ENCODE data around the gene PON2.

The PON2 gene

GRCh38 chr7:95441042-95441823 is 6.4 kb upstream of the PON2 start:
- no peak for DNase-seq

- DNase-seq: no peak
These were observed 5.7 kb upstream of the PON2 start for GRCh38 chr7:95440394-95441038.

GRCh38 chr7:95436407-95436806 is 1.6 kb upstream of the PON2 start:
- no peak for DNase-seq

GRCh38 chr7:95435422-95435780 is 573 bp upstream of the PON2 start:
- DNase-seq: no peak

DNA sequence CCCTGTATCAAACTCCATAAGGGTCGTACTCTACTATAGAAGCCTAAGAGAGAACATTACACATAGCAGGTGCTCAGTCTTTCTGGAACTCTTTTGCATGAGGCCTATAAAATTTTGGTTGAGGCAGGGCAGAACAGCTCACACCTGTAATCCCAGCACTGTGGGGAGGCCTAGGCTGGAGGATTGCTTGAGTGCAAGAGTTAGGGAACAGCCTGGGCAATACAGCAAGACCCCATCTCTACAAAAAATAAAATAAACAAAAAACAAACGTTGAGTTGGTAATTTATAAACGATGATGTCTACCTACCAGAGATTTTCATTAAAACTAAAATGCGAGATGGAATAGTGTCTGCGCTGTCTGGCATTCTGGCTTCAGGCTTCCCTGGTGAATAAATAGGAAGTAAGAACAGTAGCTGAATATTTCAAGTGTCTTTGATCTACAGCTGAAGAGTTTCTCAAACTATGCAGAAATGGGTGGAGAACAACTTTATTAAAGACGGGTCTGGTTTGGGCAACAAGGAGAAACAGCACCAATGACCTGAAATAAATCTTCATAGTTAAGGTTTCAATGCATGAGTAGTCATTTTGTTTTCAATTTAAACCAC is 774 bp downstream of the PON2 start:
- no peak for DNase-seq

DNA sequence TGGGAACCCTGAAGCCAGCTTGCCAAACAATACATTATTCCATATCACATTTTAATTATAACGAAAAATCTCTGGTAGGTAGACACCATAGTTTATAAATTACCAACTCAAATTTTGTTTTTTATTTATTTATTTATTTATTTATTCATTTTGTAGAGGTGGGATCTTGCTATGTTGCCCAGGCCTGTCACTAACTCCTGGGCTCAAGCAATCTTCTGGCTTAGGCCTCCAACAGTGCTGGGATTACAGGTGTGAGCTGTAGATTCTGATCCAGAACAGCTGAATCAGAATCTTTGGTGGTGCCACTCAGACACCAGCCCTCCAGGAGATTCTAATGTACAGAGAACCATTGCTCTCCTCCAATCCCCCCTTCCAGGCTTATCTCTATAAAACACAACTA is 1.7 kb downstream of the PON2 start:
- DNase-seq: no peak

- no peak for DNase-seq
These were observed 2.2 kb downstream of the PON2 start for GRCh38 chr7:95432606-95433005.

DNA sequence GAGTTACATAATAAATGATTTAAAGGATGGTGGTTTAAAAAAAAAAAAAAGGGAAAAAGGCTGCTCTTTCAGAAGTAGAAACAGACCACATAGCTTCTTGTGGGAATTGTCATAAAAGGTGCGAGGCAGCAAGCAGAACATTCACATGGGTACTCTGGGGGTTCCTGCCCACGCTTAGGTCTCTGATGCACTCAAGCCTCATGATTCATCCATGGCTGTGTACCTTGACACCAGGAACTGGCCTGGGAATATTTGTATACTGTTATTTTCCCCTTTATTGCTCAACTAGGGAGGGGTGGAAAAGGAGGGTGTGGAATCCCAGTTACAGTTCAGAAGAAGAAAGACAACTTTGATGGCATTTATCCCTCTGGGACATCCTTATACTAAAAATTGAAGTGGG is 4.0 kb downstream of the PON2 start:
- DNase-seq: no peak

- DNase-seq: no peak
These were observed 5.4 kb downstream of the PON2 start for GRCh38 chr7:95429241-95429990.

DNA sequence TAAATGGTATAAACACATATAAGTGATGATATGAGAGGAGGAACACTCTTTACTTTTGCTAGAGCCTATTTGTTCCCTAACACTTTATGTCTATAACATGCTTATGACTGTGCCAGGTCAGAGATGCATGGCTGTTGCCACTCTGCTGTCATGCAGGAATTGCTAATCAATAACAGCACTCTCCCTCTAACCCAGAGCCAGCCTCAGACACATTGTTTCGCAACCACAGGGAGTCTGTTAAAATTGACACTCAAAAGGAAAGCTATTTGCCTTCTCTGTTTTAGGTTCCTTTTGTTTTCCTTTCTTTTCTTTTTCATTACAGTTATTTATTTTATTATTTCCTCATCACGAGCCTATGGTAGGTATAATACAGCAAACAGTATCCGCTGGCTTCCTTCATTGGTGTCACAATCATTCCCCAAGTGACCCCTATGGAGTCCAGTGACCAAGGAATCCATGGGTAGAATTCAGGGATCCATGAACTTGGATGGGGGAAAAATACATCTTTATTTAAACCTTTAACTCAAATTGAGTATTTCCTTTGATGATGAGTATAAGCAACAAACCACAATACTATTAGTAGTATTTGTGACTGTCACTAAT is 6.8 kb downstream of the PON2 start:
- no peak for DNase-seq

DNA sequence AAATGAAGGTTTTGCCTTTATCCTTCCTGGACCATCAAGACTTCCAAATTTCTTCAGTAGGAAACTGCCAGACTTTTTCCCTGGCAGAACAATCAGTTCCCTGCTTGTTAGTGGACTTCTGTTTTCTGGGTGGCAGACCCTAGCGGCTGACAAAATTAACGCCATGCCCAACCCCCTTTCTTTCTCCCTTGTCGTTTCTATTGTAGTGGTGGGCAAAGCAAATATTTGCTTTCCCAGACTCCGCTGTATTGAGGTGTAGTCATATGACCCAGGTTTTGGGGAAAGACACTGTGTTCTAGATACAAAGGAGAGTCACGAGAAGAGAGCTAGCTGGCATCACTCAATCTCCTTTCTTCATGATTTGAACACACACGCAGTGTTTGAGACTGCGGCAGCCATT is 7.7 kb downstream of the PON2 start:
- no peak for DNase-seq

DNA sequence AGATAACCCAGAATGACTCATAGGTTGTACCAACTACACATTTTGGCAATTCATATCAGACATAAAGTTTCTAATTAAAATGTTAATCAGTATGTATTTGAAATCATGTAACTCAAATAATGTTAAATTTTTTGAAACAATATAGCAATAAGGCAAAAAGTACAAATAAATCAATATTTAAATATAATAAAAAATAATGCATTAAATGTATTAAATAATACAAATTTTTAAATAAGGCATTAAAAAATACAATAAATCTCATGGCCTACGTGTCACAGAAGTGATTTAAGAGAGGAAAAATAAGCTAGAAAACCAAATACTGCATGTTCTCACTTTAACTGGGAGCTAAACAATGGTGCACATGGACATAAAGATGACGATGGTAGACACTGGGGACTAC is 9.1 kb downstream of the PON2 start:
- no peak for DNase-seq

GRCh38 chr7:95424716-95425115 is 10.1 kb downstream of the PON2 start:
- no peak for DNase-seq

GRCh38 chr7:95421847-95422444 is 12.9 kb downstream of the PON2 start:
- DNase-seq: no peak

DNA sequence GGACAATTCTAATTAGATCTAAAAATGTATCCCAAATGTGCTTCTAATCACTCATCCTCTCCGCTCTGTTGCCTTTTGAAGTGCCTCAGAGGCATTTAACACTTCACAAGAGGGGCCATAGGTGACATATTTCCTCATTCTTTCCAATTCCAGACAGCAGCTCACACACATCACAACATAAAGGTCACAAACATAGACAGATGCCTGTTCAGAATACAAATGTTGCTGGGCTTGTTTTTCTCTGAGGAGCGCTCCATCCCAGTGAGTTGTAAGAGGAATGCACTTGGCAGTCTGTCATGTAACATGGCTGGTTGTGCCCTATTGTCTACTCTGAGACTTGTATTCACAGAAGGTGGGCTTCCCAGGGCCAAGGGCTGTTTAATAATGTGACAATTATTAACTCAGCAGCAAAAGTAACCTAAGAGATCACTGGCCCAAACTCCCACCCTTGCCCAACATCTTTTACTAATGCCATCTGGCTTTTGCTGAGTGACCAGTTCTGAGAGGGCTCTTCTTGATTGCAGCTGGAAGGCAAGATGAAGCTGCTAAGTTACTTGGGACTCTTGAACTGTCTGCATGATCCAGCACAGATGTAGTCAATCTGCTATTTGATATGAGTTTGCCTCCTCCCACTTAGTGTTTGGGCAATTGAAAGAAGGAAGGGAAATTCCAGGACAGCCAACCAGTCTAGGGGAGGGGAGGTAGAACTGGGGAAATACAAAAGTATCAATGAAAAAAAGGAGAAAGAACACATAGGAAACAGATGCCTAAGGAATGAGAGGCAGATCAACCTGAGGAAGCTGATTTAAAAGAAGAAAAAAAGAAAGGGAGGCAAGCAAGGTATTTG is 13.6 kb downstream of the PON2 start:
- peak; percentile 54 for DNase-seq

DNA sequence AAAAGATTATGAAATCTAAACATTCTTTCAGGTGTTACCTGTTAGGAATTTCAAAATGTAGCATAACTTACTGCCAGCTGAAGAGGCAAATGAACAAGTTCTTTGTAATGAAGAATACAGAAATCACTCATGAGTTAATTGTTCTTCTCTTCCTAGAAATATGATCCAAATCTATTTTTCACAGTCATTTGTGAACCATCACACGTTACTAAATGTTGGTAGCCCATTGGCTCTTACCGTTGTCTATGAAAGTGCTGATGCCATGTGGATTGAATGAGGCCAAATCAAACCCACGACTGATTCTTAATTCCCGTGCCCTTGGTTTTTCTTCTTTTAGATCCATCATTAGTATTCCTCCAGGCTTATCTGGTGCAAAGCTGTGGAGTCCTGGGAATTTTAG is 22.8 kb downstream of the PON2 start:
- DNase-seq: no peak

DNA sequence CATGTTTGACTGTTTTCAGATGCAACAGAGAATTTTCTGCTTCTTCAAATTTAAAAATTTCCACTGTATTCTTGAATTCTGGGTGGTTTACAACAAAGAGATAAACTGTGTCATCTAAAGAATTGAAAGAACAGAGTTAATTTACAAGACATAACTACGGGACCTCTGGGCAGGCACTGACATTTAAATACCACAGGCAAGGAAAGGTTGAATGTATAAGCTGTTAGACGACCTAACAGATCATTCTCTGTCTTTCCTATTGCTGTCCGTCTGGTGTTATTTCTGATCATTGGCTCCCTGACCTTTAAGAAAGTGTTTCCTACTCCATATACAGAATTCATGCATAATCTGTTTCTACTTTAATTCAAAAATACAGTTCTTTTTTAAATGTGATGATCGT is 23.2 kb downstream of the PON2 start:
- DNase-seq: no peak

GRCh38 chr7:95411036-95411435 is 23.8 kb downstream of the PON2 start:
- DNase-seq: no peak

- DNase-seq: peak; percentile 57
These were observed 27.1 kb downstream of the PON2 start for GRCh38 chr7:95407751-95408150.

- no peak for DNase-seq
These were observed 29.0 kb downstream of the PON2 start for GRCh38 chr7:95405800-95406199.

DNA sequence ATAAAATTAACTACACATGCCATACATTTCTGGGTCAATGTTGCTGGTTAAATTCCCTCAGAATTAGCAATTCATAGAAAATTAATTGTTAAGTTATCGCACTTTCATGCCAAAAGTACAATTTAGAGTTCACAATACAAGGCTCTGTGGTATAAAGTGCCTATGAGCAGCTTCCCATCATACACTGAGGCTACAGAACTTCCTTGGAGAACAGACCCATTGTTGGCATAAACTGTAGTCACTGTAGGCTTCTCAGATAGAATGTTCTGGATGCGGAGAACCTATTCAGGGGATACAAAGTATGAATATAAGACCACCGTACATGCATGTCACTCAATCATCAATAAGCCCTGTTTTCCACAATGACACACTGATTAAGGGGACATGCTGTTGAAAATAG is 29.6 kb downstream of the PON2 start:
- DNase-seq: no peak

DNA sequence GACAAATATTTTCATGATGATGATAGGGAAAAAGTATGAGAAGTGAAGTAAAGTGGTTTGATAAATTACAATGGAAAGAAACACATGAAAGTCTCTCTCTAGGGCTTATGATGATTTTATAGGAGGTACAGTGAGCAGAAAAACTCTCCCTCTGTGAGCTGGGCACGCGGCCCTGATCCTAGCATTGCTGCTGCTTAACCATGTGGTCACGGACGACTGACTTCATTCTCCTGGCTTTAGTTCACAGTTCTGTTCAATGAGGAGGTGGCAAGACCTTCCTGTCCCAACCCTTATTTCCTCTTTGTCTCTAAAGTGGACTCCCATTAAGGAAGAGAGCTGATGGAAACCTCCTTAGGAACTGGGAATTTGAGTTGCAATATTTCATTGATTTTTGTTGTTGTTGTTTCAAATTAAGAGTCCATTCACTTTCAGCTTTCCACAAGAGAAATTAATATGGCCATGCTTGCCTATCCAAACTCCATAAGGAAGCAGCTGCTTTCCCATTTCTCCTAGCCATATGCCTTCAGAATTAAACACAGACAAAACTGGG is 30.4 kb downstream of the PON2 start:
- DNase-seq: no peak

All from islet precursor cell (in vitro differentiated cells).